Astrocyte of the spinal cord (primary cell): ENCODE measurements around the gene OSBPL3.

Experiments used
- DNase-seq: peaks from one replicate; pipeline ENCODE4 v3.0.0; 2011; ENCODE audit warnings: low read depth, low spot score
- H3K4me3 ChIP-seq: 2 replicates; pipeline ENCODE4 v1.5.1; 2011; ENCODE audit warnings: low read depth, mild to moderate bottlenecking, low read length, moderate library complexity
- CTCF ChIP-seq: IDR thresholded peaks from 2 replicates; pipeline ENCODE4 v1.5.1; 2012; ENCODE audit warnings: low read depth, mild to moderate bottlenecking, low read length, inconsistent platforms
- in situ Hi-C: cut with HindIII; loops from 2 replicates; pipeline ENCODE4 v1.10.0; 2017; ENCODE audit warnings: low sequenced_read_pairs

OSBPL3 gene

GRCh38 chr7:24981171-24981951, 1.4 kb upstream of the OSBPL3 start:
- peak overlapping the region; percentile 70 for H3K4me3 ChIP-seq

GRCh38 chr7:24980534-24981170, 674 bp upstream of the OSBPL3 start:
- no peak for TF ChIP-seq CTCF
- in situ Hi-C loops = no loop called here

More at GRCh38 chr7:24981171-24981951, 1.4 kb upstream of the OSBPL3 start:
- no peak for TF ChIP-seq CTCF
- in situ Hi-C loops = no loop called here
- DNase-seq = peak; percentile 69

GRCh38 chr7:24979470-24979862, 512 bp downstream of the OSBPL3 start:
- H3K4me3 ChIP-seq = peak overlapping the region; percentile 70
- DNase-seq = no peak
- in situ Hi-C loops = no loop called here
- peak; percentile 59 for TF ChIP-seq CTCF

More at GRCh38 chr7:24980534-24981170, 674 bp upstream of the OSBPL3 start:
- DNase-seq = peak; percentile 53
- H3K4me3 ChIP-seq = peak overlapping the region; percentile 70

- TF ChIP-seq CTCF = no peak
- peak; percentile 75 for DNase-seq
- peak overlapping the region; percentile 70 for H3K4me3 ChIP-seq
- in situ Hi-C loops = no loop called here
Measured at GRCh38 chr7:24978843-24979469, 1.0 kb downstream of the OSBPL3 start.

- DNase-seq = no peak
- H3K4me3 ChIP-seq = no peak overlapping the region
- in situ Hi-C loops = no loop called here
Measured at GRCh38 chr7:24975644-24976260, 4.2 kb downstream of the OSBPL3 start.

More at GRCh38 chr7:24975644-24976260, 4.2 kb downstream of the OSBPL3 start:
- TF ChIP-seq CTCF = no peak
